ENCODE results near the gene ACTL7B.

DNA sequence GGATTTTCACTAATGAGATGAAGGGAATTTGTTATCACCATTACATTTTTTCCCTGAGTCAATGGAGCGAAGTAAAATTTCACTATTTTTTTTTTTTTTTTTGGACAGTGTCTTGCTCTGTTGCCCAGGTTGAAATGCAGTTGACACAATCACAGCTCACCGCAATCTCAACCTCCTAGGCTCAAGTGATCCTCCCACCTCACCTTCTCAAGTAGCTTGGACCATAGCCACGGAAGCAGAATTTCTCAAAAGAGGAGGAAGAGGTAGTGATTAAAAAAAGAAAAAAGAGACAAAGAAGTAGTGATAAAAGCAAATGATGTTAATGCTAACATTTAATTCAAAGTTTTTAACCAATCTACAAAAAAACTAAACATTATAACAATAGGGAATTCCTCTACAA, 48.4 kb upstream of the ACTL7B start:
- TF ChIP-seq POLR2A (IDR thresholded peaks at IDR 0.05; ENCODE audit: low read depth, low read length) (no peak), BHLHE40 (IDR thresholded peaks at IDR 0.05; ENCODE audit: low read depth, low read length) (no peak), SMC3 (IDR thresholded peaks at IDR 0.05; ENCODE audit: low read depth, low read length) (no peak), RCOR1 (IDR thresholded peaks at IDR 0.05; ENCODE audit: insufficient replicate concordance, low read length) (no peak), RAD21 (IDR thresholded peaks at IDR 0.05; ENCODE audit: low read length) (no peak), RFX5 (IDR thresholded peaks at IDR 0.05; ENCODE audit: low read depth, low read length) (no peak), MXI1 (IDR thresholded peaks at IDR 0.05; ENCODE audit: borderline replicate concordance, low read depth, low read length) (no peak), MAFK (IDR thresholded peaks at IDR 0.05; ENCODE audit: low read depth, low read length) (no peak), NFE2L2 (IDR thresholded peaks at IDR 0.05; ENCODE audit: low read depth, low read length) (no peak)
- TF ChIP-seq, protein P1, sequence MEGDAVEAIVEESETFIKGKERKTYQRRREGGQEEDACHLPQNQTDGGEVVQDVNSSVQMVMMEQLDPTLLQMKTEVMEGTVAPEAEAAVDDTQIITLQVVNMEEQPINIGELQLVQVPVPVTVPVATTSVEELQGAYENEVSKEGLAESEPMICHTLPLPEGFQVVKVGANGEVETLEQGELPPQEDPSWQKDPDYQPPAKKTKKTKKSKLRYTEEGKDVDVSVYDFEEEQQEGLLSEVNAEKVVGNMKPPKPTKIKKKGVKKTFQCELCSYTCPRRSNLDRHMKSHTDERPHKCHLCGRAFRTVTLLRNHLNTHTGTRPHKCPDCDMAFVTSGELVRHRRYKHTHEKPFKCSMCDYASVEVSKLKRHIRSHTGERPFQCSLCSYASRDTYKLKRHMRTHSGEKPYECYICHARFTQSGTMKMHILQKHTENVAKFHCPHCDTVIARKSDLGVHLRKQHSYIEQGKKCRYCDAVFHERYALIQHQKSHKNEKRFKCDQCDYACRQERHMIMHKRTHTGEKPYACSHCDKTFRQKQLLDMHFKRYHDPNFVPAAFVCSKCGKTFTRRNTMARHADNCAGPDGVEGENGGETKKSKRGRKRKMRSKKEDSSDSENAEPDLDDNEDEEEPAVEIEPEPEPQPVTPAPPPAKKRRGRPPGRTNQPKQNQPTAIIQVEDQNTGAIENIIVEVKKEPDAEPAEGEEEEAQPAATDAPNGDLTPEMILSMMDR (conservative IDR thresholded peaks at IDR 0.05; ENCODE audit: low read depth, low read length) = no peak
- TF ChIP-seq, protein P2, sequence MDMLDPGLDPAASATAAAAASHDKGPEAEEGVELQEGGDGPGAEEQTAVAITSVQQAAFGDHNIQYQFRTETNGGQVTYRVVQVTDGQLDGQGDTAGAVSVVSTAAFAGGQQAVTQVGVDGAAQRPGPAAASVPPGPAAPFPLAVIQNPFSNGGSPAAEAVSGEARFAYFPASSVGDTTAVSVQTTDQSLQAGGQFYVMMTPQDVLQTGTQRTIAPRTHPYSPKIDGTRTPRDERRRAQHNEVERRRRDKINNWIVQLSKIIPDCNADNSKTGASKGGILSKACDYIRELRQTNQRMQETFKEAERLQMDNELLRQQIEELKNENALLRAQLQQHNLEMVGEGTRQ (IDR thresholded peaks at IDR 0.05; ENCODE audit: low read depth, low read length) = no peak

Data from IMR-90 (cell line).